ENCODE data around the gene GPR75. TPM values are rescaled to one million over a fixed set of nuclear protein-coding genes. Genes with fewer than 3 reads are reported as not detected.
"Not testable (repeated sequence)": the region's sequence is repeated elsewhere in the genome, so short reads cannot be mapped to it uniquely, and the experiment has no call there.

Gene GPR75
- total RNA-seq, 1 experiment from 2014 or later: 3.9 TPM

DNA sequence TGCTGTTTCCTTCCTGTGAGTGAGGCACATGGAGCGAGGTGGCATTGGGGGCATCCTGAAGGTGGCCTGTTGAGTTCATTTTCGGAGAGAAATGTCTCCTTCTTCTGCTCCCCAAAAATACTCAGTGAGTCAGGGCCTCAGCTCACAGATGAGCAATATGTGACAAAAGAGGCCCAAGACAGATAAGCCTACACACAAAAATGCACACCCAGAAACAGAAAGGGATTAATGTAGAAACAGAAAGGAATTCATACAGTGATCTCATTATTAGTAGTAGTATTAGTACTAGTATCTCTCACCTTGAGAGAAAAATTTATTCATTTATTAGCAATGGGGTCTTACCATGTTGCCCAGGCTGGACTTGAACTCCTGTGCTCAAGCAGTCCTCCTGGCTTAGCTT is 5.1 kb downstream of the GPR75 start:
- POLR2A ChIA-PET: no interaction called here
- no peaks in the 10 kb centered on the region for H3K4me1 Mint-ChIP-seq (ENCODE audit: low read depth, unreplicated experiment)
- no peaks in the 10 kb centered on the region for H3K27me3 Mint-ChIP-seq (ENCODE audit: insufficient read depth, unreplicated experiment)
- H3K4me3 Mint-ChIP-seq (ENCODE audit: unreplicated experiment): no peak overlapping the region
- Histone ChIP-seq H3K4me3 (ENCODE audit: low read depth, low read length) (no peak overlapping the region), H3K4me1 (no peaks in the 10 kb centered on the region), H3K27me3 (replicated peaks; ENCODE audit: control insufficient read depth, insufficient read depth, low read length) (no peaks in the 10 kb centered on the region), H3K9me3 (no peaks in the 10 kb centered on the region), H3K36me3 (ENCODE audit: control insufficient read depth, insufficient read depth, low read length) (peaks cover 4% of the 10 kb centered on the region)
- DNase-seq: no peak
- no peak overlapping the region for H3K27ac Mint-ChIP-seq (ENCODE audit: unreplicated experiment)
- TF ChIP-seq, protein P1, sequence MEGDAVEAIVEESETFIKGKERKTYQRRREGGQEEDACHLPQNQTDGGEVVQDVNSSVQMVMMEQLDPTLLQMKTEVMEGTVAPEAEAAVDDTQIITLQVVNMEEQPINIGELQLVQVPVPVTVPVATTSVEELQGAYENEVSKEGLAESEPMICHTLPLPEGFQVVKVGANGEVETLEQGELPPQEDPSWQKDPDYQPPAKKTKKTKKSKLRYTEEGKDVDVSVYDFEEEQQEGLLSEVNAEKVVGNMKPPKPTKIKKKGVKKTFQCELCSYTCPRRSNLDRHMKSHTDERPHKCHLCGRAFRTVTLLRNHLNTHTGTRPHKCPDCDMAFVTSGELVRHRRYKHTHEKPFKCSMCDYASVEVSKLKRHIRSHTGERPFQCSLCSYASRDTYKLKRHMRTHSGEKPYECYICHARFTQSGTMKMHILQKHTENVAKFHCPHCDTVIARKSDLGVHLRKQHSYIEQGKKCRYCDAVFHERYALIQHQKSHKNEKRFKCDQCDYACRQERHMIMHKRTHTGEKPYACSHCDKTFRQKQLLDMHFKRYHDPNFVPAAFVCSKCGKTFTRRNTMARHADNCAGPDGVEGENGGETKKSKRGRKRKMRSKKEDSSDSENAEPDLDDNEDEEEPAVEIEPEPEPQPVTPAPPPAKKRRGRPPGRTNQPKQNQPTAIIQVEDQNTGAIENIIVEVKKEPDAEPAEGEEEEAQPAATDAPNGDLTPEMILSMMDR (IDR thresholded peaks at IDR 0.05; ENCODE audit: insufficient read depth in 1 of 2, low read depth in 1 of 2, low read length in 1 of 2, severe bottlenecking in 1 of 2, unreplicated experiment in 1 of 2): no peak
- CTCF ChIA-PET: no interaction called here
- BruUV-seq (replicated peaks): no TSS peak
- H3K9me3 Mint-ChIP-seq (ENCODE audit: unreplicated experiment): no peaks in the 10 kb centered on the region
- peaks cover 26% of the 10 kb centered on the region for H3K36me3 Mint-ChIP-seq (ENCODE audit: insufficient read depth, unreplicated experiment)
- intact Hi-C loops (cut with micrococcal nuclease; ENCODE audit: unreplicated experiment): no loop called here

DNA sequence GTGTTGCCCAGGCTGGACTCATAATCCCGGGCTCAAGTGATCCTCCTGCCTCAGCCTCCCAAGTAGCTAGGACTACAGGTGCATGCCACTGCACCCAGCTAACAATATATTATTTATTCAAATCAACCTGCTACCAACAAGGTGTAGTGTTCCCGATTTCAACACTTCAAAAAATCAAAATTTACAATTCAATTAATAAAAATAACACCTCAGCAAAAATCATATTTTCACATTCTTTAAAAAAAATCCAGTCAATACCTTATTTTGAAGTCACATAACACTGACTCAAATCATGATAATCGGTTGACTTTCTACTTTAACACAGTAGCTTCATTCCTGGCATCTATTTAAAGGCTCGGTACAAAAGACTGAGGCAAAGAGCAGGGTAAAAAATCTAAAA is 7.2 kb downstream of the GPR75 start:
- no peak overlapping the region for H3K27ac Mint-ChIP-seq (ENCODE audit: unreplicated experiment)
- no peaks in the 10 kb centered on the region for H3K4me1 ChIP-seq
- no peak for DNase-seq
- BruUV-seq (replicated peaks): no TSS peak
- POLR2A ChIA-PET: no interaction called here
- H3K36me3 Mint-ChIP-seq (ENCODE audit: insufficient read depth, unreplicated experiment): peaks cover 19% of the 10 kb centered on the region
- TF ChIP-seq, protein P1 (IDR thresholded peaks at IDR 0.05; ENCODE audit: insufficient read depth in 1 of 2, low read depth in 1 of 2, low read length in 1 of 2, severe bottlenecking in 1 of 2, unreplicated experiment in 1 of 2): no peak
- H3K4me1 Mint-ChIP-seq (ENCODE audit: low read depth, unreplicated experiment): no peaks in the 10 kb centered on the region
- no peaks in the 10 kb centered on the region for H3K27me3 ChIP-seq (replicated peaks; ENCODE audit: control insufficient read depth, insufficient read depth, low read length)
- H3K9me3 ChIP-seq: no peaks in the 10 kb centered on the region
- H3K4me3 Mint-ChIP-seq (ENCODE audit: unreplicated experiment): no peak overlapping the region
- H3K27me3 Mint-ChIP-seq (ENCODE audit: insufficient read depth, unreplicated experiment): no peaks in the 10 kb centered on the region
- no peaks in the 10 kb centered on the region for H3K9me3 Mint-ChIP-seq (ENCODE audit: unreplicated experiment)
- CTCF ChIA-PET: no interaction called here
- H3K4me3 ChIP-seq (ENCODE audit: low read depth, low read length): no peak overlapping the region
- intact Hi-C loops (cut with micrococcal nuclease; ENCODE audit: unreplicated experiment): no loop called here
- peaks cover 4% of the 10 kb centered on the region for H3K36me3 ChIP-seq (ENCODE audit: control insufficient read depth, insufficient read depth, low read length)

DNA sequence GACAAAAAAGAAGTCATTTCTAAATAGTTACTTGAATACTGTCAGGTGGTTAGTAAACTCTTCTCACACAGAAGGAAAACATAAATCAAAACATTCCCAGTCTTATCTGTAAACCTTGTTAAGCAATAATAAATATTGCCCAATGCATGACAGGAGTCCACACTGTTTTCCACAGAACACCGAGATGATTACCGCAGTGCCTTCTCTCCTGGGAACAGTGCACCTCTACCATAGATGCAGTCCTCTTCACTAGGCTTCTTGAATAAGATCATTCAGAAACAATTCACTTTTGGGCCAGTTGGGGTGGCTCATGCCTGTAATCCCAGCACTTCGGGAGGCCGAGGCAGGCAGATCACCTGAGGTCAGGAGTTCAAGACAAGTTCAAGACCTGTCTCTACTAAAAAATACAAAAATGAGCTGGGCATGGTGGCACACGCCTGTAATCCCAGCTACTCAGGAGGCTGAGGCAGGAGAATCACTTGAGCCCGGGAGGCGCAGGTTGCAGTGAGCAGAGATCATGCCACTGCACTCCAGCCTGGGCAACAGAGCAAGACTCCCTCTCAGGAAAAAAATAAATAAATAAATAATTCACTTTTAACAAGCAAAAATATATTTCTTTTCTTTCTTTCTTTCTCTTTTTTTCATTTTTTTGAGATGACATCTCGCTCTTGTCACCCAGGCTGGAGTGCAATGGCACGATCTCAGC is 8.6 kb downstream of the GPR75 start:
- H3K9me3 ChIP-seq; POLR2A ChIA-PET; H3K36me3 ChIP-seq (ENCODE audit: control insufficient read depth, insufficient read depth, low read length); H3K4me3 ChIP-seq (ENCODE audit: low read depth, low read length); H3K27me3 Mint-ChIP-seq (ENCODE audit: insufficient read depth, unreplicated experiment); H3K9me3 Mint-ChIP-seq (ENCODE audit: unreplicated experiment); CTCF ChIA-PET; H3K4me1 ChIP-seq; H3K4me1 Mint-ChIP-seq (ENCODE audit: low read depth, unreplicated experiment); H3K27me3 ChIP-seq (replicated peaks; ENCODE audit: control insufficient read depth, insufficient read depth, low read length); intact Hi-C loops (cut with micrococcal nuclease; ENCODE audit: unreplicated experiment); BruUV-seq (replicated peaks); H3K27ac Mint-ChIP-seq (ENCODE audit: unreplicated experiment); H3K4me3 Mint-ChIP-seq (ENCODE audit: unreplicated experiment): not testable (repeated sequence)
- H3K36me3 Mint-ChIP-seq (ENCODE audit: insufficient read depth, unreplicated experiment): peaks cover 16% of the 10 kb centered on the region
- DNase-seq: peak in 1 of 2 experiments; percentile 27

DNA sequence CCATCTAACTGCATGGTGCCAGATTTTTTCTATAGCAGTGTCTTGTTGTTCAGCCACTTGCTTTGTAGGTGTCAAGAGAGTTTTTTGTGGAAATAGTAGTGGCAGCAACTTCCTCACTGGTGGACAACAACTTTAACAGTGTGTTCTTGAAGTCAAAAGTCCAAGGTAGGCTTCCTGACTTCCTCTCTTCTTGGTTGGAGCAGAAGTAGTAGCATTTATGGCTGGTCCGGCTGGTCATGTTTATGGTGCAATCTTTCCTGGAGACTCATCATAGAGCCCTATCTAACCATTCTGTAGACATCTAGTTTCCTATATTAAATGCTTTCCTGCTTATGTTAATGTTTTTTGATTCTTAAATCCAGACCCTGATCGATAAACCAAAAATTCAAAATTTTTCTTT is 11.7 kb downstream of the GPR75 start:
- DNase-seq: no peak
- TF ChIP-seq, protein P1 (IDR thresholded peaks at IDR 0.05; ENCODE audit: insufficient read depth in 1 of 2, low read depth in 1 of 2, low read length in 1 of 2, severe bottlenecking in 1 of 2, unreplicated experiment in 1 of 2): no peak
- BruUV-seq (replicated peaks): no TSS peak
- no peak overlapping the region for H3K27ac Mint-ChIP-seq (ENCODE audit: unreplicated experiment)
- no peaks in the 10 kb centered on the region for H3K9me3 Mint-ChIP-seq (ENCODE audit: unreplicated experiment)
- POLR2A ChIA-PET: no interaction called here
- H3K4me1 ChIP-seq: no peaks in the 10 kb centered on the region
- peaks cover 7% of the 10 kb centered on the region for H3K4me1 Mint-ChIP-seq (ENCODE audit: low read depth, unreplicated experiment)
- H3K4me3 Mint-ChIP-seq (ENCODE audit: unreplicated experiment): no peak overlapping the region
- no peaks in the 10 kb centered on the region for H3K9me3 ChIP-seq
- H3K36me3 Mint-ChIP-seq (ENCODE audit: insufficient read depth, unreplicated experiment): peaks cover 15% of the 10 kb centered on the region
- H3K36me3 ChIP-seq (ENCODE audit: control insufficient read depth, insufficient read depth, low read length): no peaks in the 10 kb centered on the region
- H3K4me3 ChIP-seq (ENCODE audit: low read depth, low read length): no peak overlapping the region
- intact Hi-C loops (cut with micrococcal nuclease; ENCODE audit: unreplicated experiment): no loop called here
- no peaks in the 10 kb centered on the region for H3K27me3 Mint-ChIP-seq (ENCODE audit: insufficient read depth, unreplicated experiment)
- H3K27me3 ChIP-seq (replicated peaks; ENCODE audit: control insufficient read depth, insufficient read depth, low read length): no peaks in the 10 kb centered on the region
- CTCF ChIA-PET: no interaction called here

All from Caco-2 (cell line).